HL-60/S4 (cell line): ENCODE data around the gene DROSHA.

ENCODE experiments used
- in situ Hi-C: fragments of 300-500 bp; cut with MboI; formaldehyde crosslinking; loops from 2 replicates; pipeline ENCODE4 v1.14.3; 2022; ENCODE audit warnings: low sequenced_read_pairs

DROSHA gene

DNA sequence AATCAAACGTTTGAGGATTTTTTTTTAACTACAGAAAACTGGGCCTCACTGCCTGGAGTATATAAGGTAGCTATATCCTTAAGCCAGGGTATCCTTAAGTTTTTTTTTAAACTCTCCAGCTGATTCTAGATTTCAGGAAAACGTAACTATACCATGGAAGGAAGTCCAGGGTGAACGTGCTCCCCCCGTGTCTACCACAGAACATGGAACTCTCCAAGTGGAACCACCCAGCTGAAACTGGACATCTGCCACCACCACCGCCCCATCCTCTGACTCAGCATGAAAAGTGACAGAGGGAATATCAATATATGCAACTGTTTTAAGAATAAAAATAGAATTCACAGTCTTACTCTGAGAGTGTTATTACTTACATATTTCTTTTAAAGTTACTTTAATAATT, 61.3 kb downstream of the DROSHA start:
- in situ Hi-C loops: no loop called here

GRCh38 chr5:31469886-31470285, 62.0 kb downstream of the DROSHA start:
- in situ Hi-C loops: no loop called here

- in situ Hi-C loops: no loop called here
Observed at GRCh38 chr5:31469466-31469865, 62.4 kb downstream of the DROSHA start.

- in situ Hi-C loops: no loop called here
Observed at GRCh38 chr5:31465291-31465690, 66.6 kb downstream of the DROSHA start.

DNA sequence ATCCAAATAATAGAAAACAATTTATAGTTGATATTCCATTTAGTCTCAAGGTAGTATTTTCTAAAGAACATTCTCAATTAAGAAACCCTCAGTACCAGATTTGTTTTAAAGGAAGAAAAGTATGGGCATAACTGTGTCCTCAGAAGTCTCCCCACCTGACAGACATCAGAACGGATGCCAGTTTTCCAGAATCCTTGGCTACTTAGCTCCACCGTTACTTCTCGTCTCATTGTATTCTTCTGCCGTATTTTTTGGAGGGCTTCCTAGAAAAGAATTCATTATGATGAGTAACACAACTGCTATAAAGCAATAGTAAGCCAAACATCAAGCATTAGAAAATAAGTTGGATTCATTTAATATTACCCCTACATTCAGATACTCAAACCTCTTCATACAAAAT, 67.8 kb downstream of the DROSHA start:
- in situ Hi-C loops: no loop called here

GRCh38 chr5:31463351-31463750, 68.5 kb downstream of the DROSHA start:
- in situ Hi-C loops: no loop called here

DNA sequence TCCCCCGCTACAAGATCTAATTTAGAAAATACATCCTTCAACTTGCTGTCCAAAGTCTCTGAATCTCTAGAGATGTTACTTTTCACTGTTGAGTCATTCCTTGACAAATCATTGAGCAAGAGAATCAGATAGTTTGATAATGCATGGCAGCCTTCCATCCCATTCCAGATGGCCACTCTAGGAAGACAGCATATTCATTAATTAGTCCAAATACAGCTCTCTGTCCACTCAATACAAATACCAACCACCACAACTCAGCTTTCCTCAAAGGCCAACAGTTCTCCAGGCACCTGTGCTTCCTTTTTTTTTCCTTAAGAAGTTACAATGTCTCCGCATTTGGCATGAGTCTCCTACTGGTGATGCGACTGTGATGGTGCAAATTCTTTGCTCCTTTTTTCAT, 72.3 kb downstream of the DROSHA start:
- in situ Hi-C loops: no loop called here

DNA sequence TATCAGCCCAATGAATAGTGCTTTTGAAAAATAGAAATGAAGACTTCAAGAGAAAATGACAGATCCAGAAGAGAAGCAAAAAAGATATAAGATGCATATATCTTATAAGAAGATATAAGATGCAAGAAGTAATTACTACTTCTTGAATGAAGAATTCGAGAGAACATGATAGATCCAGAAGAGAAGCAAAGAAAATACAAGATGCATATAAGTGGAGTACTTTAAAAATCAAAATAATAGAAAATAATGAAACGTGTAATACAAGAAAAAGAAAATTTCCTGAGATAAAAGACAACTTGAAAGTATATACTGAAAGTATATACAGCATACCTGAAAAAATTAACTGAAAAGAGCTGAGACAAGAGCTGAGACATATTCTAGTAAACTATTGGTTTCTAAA, 76.7 kb downstream of the DROSHA start:
- in situ Hi-C loops: no loop called here

- in situ Hi-C loops: no loop called here
Observed at GRCh38 chr5:31453522-31453921, 78.4 kb downstream of the DROSHA start.

- in situ Hi-C loops: no loop called here
Observed at GRCh38 chr5:31452314-31452713, 79.6 kb downstream of the DROSHA start.

DNA sequence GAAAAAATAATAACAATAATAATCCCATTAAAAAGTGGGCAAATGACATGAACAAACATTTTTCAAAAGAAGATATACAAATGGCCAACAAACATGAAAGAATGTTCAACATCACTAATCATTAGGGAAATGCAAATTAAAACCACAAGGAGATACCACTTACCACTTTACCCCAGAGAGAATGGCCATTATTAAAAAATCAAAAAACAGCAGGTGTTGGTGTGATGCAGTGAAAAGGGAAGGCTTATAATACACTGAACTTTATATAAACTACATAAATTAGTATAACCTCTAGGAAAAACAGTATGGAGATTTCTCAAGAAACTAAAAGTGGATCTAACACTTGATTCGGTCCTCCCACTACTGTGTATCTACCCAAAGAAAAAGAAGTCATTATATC, 81.9 kb downstream of the DROSHA start:
- in situ Hi-C loops: no loop called here

DNA sequence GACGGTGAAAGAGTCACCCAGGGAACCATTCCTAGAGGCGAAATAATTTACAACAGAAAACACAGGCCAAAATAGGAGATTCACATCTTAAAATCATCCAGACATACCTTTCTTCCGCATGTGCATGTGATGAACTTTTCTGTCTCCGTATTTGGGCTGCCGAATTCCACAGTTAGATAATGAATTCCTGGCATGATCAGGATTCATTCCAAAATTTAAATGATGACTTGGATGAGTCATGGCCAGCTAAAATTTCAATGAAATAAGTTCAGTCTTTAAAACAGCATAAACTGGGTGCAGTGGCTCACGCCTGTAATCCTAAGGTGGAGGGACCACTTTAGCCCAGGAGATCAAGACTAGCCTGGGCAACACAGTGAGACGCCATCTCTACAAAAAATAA, 82.7 kb downstream of the DROSHA start:
- in situ Hi-C loops: no loop called here

DNA sequence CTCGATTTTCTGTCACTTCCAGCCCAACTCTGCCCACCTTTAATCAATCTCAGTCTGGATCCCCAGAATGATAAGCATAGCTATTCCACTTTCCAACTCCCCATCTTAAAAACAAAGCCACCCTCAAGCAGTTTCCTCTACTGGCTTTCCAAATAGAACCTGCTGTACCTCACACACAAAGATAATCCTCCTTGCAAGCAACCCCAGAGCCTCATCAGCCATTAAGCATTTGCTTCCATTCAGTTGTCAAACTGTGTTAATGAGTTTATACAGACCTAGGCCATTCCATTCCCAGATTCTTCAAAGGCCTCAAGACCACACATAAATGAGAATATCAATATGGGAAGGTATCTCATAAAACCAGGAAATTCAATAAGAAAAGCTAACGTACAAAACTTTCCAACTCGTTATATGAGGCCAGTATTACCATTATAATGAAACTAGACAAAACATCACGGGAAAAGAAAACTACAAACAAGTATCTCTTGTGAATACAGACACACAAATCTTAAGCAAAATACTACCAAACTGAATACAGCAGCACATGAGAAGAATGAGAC, 86.8 kb downstream of the DROSHA start:
- in situ Hi-C loops: no loop called here

- in situ Hi-C loops: no loop called here
Observed at GRCh38 chr5:31443572-31443971, 88.3 kb downstream of the DROSHA start.

DNA sequence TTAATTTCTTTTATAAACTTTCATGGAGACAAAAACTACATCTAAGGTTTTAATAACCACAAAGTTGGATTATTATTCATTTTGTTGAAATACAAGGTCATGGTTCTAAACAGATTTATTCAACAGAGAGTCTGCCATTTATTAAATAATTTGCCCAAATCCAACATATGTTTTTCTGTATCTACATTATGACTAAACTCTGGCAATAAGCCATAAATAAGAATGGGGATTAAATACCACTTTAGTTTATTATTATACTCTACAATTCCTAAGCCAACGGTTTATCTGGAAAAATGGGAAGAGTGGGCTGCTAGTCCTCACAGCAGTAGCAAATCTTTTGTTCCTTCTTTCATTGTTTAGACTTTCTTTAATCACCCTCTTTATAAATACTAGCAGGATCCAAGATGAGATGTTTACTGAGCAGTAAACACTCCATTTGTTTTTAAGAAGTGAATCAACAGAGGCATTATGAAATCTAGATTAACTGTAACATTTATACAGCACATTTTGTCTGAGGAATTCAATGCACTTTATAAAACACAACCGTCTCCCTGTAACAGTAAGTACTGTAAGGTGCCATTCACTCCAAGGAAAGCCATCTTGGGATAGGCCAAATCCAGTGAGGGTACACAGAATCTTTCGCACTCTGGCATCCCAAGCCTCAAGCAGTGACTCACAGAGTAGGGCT, 89.7 kb downstream of the DROSHA start:
- in situ Hi-C loops: no loop called here

- in situ Hi-C loops: no loop called here
Observed at GRCh38 chr5:31436851-31437250, 95.0 kb downstream of the DROSHA start.

DNA sequence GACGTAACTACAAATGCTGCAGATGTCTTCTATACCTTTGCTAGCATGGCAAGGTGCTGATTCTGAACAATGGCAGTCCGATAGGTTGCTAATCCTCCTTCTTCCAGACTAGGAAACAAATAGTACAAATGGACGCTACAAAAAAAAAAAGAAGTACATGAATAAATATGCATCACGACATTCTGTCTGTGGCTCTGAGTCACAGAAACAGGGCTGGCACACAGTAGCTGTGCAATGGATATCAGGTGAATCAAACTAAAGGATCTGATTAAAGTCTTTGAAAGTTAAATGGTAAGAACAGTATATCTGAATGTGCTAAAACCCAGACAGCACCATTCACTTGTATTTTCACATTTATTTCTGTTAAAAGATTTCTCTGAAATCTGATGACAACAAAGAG, 96.2 kb downstream of the DROSHA start:
- in situ Hi-C loops: no loop called here

- in situ Hi-C loops: no loop called here
Observed at GRCh38 chr5:31434898-31435297, 97.0 kb downstream of the DROSHA start.

- in situ Hi-C loops: no loop called here
Observed at GRCh38 chr5:31433229-31433628, 98.7 kb downstream of the DROSHA start.

GRCh38 chr5:31427724-31428309, 104.1 kb downstream of the DROSHA start:
- in situ Hi-C loops: no loop called here

DNA sequence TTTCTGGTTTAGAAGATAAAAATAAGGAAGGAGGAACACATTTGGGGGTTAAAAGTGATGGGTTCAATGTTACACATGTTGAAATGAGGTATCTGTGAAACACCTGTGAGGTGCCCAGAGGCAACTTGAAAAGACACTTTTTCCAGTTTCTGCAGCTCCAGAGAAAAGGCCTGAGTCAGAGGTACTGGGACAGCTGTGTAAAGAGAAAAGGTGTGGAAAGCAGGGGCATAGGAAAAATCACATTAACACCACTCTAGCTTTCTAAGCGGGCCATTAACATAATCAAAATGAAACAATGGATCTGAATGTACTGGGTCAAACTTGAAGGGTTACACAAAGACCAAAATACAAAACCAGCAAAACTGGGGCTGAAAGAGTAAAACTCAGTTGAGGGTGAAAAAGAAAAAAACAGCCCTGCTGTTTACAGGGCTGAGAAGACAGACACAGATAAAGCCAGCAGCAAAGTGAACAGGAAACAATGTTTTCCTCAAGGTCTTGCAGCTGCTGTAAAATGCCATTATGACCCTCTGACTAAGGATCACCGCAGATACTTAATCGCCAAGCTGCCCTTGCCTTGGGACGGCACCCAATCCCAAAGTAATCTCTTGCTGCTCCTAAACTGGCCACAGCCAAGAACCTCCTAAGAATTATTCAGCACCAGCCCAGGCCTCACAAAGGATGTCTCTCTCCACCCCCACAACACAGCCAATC, 104.7 kb downstream of the DROSHA start:
- in situ Hi-C loops: no loop called here
